HEK293T (cell line): ENCODE data around the gene CKLF.
"Not testable (repeated sequence)": the region's sequence is repeated elsewhere in the genome, so short reads cannot be mapped to it uniquely, and the experiment has no call there.

ENCODE experiments used
- CTCF ChIA-PET: fragments of 350-600 bp; formaldehyde crosslinking; extraction: SDS; loops from one replicate; lab custom pipeline; 2021; ENCODE audit warnings: antibody characterized with exemption, inconsistent platforms; lab: Yijun Ruan, JAX
- POLR2A ChIA-PET: fragments of 350-600 bp; formaldehyde crosslinking; extraction: SDS; loops from one replicate; lab custom pipeline; 2020; ENCODE audit warnings: antibody characterized with exemption, inconsistent platforms; lab: Yijun Ruan, JAX
- DNase-seq: peaks from one replicate; pipeline ENCODE4 v3.0.0; 2012; ENCODE audit warnings: mixed read lengths; ENCODE audit errors: extremely low spot score
- ARNT ChIP-seq: fragments of 450-650 bp; IDR thresholded peaks from 2 replicates; pipeline ENCODE4 v1.6.1; 2017; ENCODE audit warnings: mild to moderate bottlenecking
- BHLHE40 ChIP-seq: fragments of 450-650 bp; IDR thresholded peaks from 2 replicates; pipeline ENCODE4 v1.6.1; 2016; ENCODE audit warnings: mild to moderate bottlenecking, moderate library complexity, borderline replicate concordance
- CTBP1 ChIP-seq: fragments of 450-650 bp; IDR thresholded peaks from 2 replicates; pipeline ENCODE4 v1.6.1; 2016; ENCODE audit warnings: borderline replicate concordance
- ELF4 ChIP-seq: fragments of 450-650 bp; IDR thresholded peaks from 2 replicates; pipeline ENCODE4 v1.6.1; 2017; ENCODE audit warnings: antibody characterized with exemption
- FOXA1 ChIP-seq: fragments of 450-650 bp; IDR thresholded peaks from 2 replicates; pipeline ENCODE4 v1.6.1; 2016; ENCODE audit warnings: mild to moderate bottlenecking
- FOXK2 ChIP-seq: fragments of 450-650 bp; IDR thresholded peaks from 2 replicates; pipeline ENCODE4 v1.6.1; 2016; ENCODE audit warnings: mild to moderate bottlenecking
- FOXM1 ChIP-seq: fragments of 450-650 bp; IDR thresholded peaks from 2 replicates; pipeline ENCODE4 v1.6.1; 2017; ENCODE audit warnings: mild to moderate bottlenecking, borderline replicate concordance
- HDGF ChIP-seq: fragments of 450-650 bp; IDR thresholded peaks from 2 replicates; pipeline ENCODE4 v1.6.1; 2017; ENCODE audit warnings: antibody characterized with exemption, borderline replicate concordance
- L3MBTL2 ChIP-seq: fragments of 450-650 bp; conservative IDR thresholded peaks from 2 replicates; pipeline ENCODE4 v1.6.1; 2016; ENCODE audit warnings: mild to moderate bottlenecking
- LEF1 ChIP-seq: fragments of 450-650 bp; IDR thresholded peaks from 2 replicates; pipeline ENCODE4 v1.6.1; 2017; ENCODE audit warnings: mild to moderate bottlenecking, borderline replicate concordance
- NFRKB ChIP-seq: fragments of 450-650 bp; IDR thresholded peaks from 2 replicates; pipeline ENCODE4 v1.6.1; 2016; ENCODE audit warnings: mild to moderate bottlenecking, moderate library complexity
- SP1 ChIP-seq: fragments of 450-650 bp; IDR thresholded peaks from 2 replicates; pipeline ENCODE4 v1.6.1; 2017
- SUZ12 ChIP-seq: fragments of 450-650 bp; IDR thresholded peaks from 2 replicates; pipeline ENCODE4 v1.6.1; 2016; ENCODE audit warnings: mild to moderate bottlenecking
- TARDBP ChIP-seq: fragments of 450-650 bp; IDR thresholded peaks from 2 replicates; pipeline ENCODE4 v1.6.1; 2016
- ZNF384 ChIP-seq: fragments of 450-650 bp; IDR thresholded peaks from 2 replicates; pipeline ENCODE4 v1.6.1; 2016
- TF ChIP-seq, protein P1 (sequence below): fragments of 450-650 bp; IDR thresholded peaks from 2 replicates; pipeline ENCODE4 v1.6.1; 2016

Gene CKLF

DNA sequence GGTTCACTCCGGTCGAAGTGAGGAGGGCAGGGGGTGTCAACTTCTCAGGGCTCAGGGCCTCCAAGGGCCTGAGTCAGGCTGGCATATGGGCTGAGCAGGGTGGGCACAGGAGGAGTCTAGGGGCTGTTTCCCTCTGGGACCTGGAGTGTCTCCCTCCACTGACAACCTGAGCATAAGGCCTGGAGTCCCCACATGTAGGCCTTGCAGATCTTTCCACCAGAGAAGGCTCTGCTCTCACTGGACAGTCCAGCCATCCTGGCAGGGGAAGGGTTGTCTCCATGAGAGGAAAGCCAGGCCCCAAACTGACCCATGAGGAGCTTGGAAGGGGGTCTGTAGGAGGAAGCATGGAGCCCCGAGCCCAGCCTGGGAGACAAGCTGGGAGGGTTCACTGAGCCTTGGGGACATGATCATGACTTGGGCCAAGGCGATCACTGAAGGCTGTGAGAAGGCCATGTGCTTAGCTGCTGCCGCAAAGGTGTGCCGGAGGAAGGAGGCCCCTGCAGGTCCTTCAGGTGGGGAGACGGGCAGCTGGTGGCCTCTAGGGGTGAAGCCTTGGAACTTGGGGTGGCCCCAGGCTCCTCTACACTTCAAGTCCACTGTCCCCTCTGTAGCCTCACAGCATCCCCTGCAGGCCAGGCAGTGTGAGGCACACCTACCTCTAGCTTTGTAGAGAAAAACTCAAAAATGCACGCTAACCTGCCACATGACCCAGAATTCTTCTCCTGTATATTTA is 36.8 kb downstream of the CKLF start:
- TF ChIP-seq FOXA1 (no peak), SP1 (no peak), NFRKB (no peak), TARDBP (no peak), ELF4 (no peak), LEF1 (no peak)
- CTCF ChIA-PET: no interaction called here
- POLR2A ChIA-PET: interaction anchor here (2.1 kb wide), 1 partner anchor 37 kb away, joined by 8 read pairs; the partner anchor contains the start of gene CKLF
- peak; percentile 31 for DNase-seq

DNA sequence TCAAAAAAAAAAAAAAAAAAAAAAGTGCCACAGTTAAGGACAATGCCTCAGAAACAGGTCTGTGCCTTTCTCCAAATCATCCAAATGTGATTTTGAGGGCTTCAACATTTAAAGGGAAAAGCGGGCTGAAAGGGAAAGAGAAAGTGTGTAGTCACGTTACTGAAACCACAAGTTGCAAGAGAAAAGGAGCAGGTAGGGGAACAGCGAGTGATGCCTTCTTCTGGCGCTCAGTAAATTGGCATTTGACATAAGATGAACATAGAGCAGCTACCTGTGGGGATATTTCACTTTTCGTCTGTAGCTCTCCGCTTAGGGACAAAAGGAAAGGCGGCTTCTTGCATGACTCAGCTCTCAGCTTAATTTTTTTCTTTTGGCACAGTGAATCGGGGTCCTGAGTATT is 37.9 kb downstream of the CKLF start:
- DNase-seq: no peak
- POLR2A ChIA-PET: interaction anchor here (2.1 kb wide), 1 partner anchor 38 kb away, joined by 8 read pairs; the partner anchor contains the start of gene CKLF
- CTCF ChIA-PET: interaction anchor here (0.7 kb wide), 1 partner anchor 18 kb away, joined by 4 read pairs; no protein-coding TSS in a partner anchor
- no peak for TF ChIP-seq SUZ12
- TF ChIP-seq BHLHE40: no peak
- TF ChIP-seq CTBP1: no peak
- TF ChIP-seq ARNT: no peak
- no peak for TF ChIP-seq ZNF384
- TF ChIP-seq, protein P1, sequence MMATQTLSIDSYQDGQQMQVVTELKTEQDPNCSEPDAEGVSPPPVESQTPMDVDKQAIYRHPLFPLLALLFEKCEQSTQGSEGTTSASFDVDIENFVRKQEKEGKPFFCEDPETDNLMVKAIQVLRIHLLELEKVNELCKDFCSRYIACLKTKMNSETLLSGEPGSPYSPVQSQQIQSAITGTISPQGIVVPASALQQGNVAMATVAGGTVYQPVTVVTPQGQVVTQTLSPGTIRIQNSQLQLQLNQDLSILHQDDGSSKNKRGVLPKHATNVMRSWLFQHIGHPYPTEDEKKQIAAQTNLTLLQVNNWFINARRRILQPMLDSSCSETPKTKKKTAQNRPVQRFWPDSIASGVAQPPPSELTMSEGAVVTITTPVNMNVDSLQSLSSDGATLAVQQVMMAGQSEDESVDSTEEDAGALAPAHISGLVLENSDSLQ: no peak

DNA sequence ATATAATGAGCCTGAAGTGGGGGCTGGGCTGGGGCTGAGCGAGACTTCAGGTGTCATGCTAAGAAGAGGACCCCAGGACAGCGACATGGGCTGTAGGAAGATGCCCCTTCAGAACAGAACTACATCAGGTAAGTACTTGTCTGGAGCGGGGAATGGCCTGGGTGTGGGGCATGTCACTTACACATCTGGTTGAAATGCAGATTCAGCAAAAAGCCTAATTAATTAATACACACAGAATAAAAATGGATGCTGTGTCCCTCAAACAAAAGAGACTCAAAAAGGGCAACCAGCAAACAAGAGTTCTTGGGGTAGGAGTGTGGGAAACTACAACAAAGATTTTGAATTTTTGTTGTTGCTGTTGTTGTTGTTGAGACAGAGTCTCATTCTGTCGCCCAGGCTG is 38.6 kb downstream of the CKLF start:
- DNase-seq: no peak
- TF ChIP-seq SUZ12: no peak
- TF ChIP-seq BHLHE40: no peak
- TF ChIP-seq ZNF384: no peak
- TF ChIP-seq ARNT: no peak
- TF ChIP-seq LEF1: no peak
- TF ChIP-seq, protein P1: no peak
- no peak for TF ChIP-seq FOXA1
- no peak for TF ChIP-seq HDGF
- CTCF ChIA-PET: interaction anchor here (0.7 kb wide), 1 partner anchor 17 kb away, joined by 4 read pairs; no protein-coding TSS in a partner anchor
- POLR2A ChIA-PET: no interaction called here

DNA sequence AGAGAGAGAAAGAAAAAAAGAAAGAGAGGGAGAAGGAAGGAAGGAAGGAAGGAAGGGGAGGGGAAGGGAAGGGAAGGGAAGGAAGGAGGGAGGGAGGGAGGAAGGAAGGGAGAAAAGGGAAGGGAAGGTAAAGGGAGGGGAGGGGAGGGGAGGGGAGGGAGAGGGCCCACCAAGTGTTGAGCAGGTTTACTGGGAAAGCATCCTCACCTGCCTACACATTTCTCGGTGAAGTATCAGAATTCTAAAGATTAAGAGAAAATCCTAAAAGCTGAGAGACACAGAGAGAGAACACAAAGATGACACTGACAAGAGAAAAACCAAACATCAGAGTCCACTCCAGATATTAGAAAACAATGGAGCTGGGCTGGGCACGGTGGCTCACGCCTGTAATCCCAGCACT is 39.9 kb downstream of the CKLF start:
- CTCF ChIA-PET: no interaction called here

DNA sequence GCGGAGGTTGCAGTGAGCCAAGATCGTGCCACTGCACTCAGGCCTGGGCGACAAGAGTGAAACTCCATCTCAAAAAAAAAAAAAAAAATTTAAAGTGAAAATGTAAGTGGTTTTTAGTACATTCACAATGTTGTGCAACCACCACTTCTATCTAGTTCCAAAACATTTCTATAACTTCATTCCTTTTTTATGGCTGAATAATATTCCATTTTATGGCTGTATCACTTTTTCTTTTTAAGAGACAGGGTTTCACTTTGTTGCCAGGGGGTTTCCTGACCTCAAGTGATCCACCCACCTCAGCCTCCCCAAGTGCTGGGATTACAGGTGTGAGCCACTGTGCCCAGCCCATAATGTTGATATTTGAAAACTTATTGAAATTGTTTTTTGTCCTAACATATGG is 40.4 kb downstream of the CKLF start:
- TF ChIP-seq TARDBP: no peak
- TF ChIP-seq HDGF: no peak
- no peak for TF ChIP-seq SP1
- no peak for TF ChIP-seq SUZ12
- no peak for TF ChIP-seq FOXK2
- no peak for TF ChIP-seq ZNF384
- no peak for TF ChIP-seq FOXM1
- TF ChIP-seq NFRKB: no peak
- TF ChIP-seq, protein P1: no peak
- TF ChIP-seq LEF1: no peak
- DNase-seq: no peak
- ChIA-PET POLR2A (no interaction called here), CTCF (no interaction called here)

More for the DNA sequence above, 39.9 kb downstream of the CKLF start:
- TF ChIP-seq BHLHE40 (no peak), ZNF384 (no peak), NFRKB (no peak), LEF1 (no peak), HDGF (no peak), FOXA1 (no peak), ARNT (no peak), CTBP1 (no peak), TARDBP (no peak), SUZ12 (no peak), SP1 (no peak), L3MBTL2 (no peak), FOXK2 (no peak), FOXM1 (no peak), ELF4 (no peak)
- TF ChIP-seq, protein P1: no peak
- POLR2A ChIA-PET: no interaction called here
- no peak for DNase-seq

DNA sequence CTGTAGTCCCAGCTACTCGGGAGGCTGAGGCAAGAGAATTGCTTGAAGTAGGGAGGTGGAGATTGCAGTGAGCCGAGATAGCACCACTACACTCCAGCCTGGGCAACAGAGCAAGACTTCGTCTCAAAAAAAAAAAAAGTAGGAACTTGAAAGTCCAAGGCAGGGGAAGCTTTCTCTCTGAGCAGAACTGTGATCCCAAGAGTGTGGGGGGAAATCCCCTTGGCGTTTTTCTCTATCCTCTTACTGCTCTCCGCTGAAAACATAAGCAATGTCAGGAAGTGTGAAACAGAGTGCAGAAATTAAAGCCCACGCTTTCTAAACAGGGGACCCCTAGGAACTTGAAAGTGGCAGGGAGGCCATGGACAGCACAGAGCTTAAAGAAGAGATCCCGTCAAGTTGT is 42.4 kb downstream of the CKLF start:
- CTCF ChIA-PET: interaction anchor here (0.7 kb wide), 1 partner anchor 76 kb away, joined by 5 read pairs; no protein-coding TSS in a partner anchor
- DNase-seq: no peak
- POLR2A ChIA-PET: no interaction called here
- TF ChIP-seq L3MBTL2 (no peak), SP1 (no peak), NFRKB (no peak), SUZ12 (no peak), BHLHE40 (no peak), FOXA1 (no peak), ELF4 (no peak), ZNF384 (no peak), ARNT (no peak), LEF1 (no peak), HDGF (no peak), CTBP1 (no peak), FOXK2 (no peak), TARDBP (no peak), FOXM1 (no peak)
- TF ChIP-seq, protein P1: no peak

DNA sequence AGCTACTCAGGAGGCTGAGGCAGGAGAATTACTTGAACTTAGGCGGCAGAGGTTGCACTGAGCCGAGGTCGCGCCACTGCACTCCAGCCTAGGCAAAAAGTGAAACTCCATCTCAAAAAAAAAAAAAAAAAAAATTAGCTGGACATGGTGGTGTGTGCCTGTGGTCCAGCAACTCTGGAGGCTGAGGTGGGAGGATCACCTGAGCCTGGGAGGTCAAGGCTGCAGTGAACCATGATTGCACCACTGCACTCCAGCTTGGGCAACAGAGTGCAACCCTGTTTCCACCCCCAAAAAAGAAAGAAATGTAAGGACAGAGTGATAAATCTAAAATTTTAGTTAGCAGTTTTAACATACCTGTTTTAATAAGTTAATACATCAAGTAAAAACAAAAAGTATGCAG is 44.2 kb downstream of the CKLF start:
- CTCF ChIA-PET, POLR2A ChIA-PET: not testable (repeated sequence)

More for the DNA sequence above, 44.2 kb downstream of the CKLF start:
- DNase-seq: not testable (repeated sequence)
